ENCODE results near the gene NEK5. TPM values are rescaled to one million over a fixed set of nuclear protein-coding genes. Genes with fewer than 3 reads are reported as not detected.
"Not testable (repeated sequence)": the region's sequence is repeated elsewhere in the genome, so short reads cannot be mapped to it uniquely, and the experiment has no call there.

NEK5 gene
- total RNA-seq, 2 donors from 2014 or later, result not detected

- H3K4me3 Mint-ChIP-seq, result no peak overlapping the region
- DNase-seq, result no peak
- no peak overlapping the region for H3K27ac Mint-ChIP-seq
- H3K36me3 Mint-ChIP-seq (ENCODE audit: low read depth), result peaks cover 6% of the 10 kb centered on the region
- H3K4me1 Mint-ChIP-seq, result no peaks in the 10 kb centered on the region
- ATAC-seq, result no peak
- H3K9me3 ChIP-seq (ENCODE audit: control insufficient read depth, low read length, poor library complexity, severe bottlenecking), result no peaks in the 10 kb centered on the region
- H3K27me3 Mint-ChIP-seq, result peaks cover 26% of the 10 kb centered on the region
Observed at GRCh38 chr13:52118595-52118994, 10.3 kb downstream of the NEK5 start.

GRCh38 chr13:52118095-52118494 lies 10.8 kb downstream of the NEK5 start:
- H3K36me3 Mint-ChIP-seq (ENCODE audit: low read depth), result peaks cover 4% of the 10 kb centered on the region
- H3K27me3 Mint-ChIP-seq, result peaks cover 27% of the 10 kb centered on the region
- no peak overlapping the region for H3K4me3 Mint-ChIP-seq
- H3K27ac Mint-ChIP-seq, result no peak overlapping the region
- ATAC-seq, result no peak
- no peaks in the 10 kb centered on the region for H3K9me3 ChIP-seq (ENCODE audit: control insufficient read depth, low read length, poor library complexity, severe bottlenecking)
- H3K4me1 Mint-ChIP-seq, result no peaks in the 10 kb centered on the region
- DNase-seq, result no peak

- peaks cover 4% of the 10 kb centered on the region for H3K36me3 Mint-ChIP-seq (ENCODE audit: low read depth)
- H3K4me3 Mint-ChIP-seq, result no peak overlapping the region
- DNase-seq, result no peak
- no peak for ATAC-seq
- no peak overlapping the region for H3K27ac Mint-ChIP-seq
- no peaks in the 10 kb centered on the region for H3K9me3 ChIP-seq (ENCODE audit: control insufficient read depth, low read length, poor library complexity, severe bottlenecking)
- H3K27me3 Mint-ChIP-seq, result peaks cover 40% of the 10 kb centered on the region
- no peaks in the 10 kb centered on the region for H3K4me1 Mint-ChIP-seq
Observed at GRCh38 chr13:52112591-52112990, 16.3 kb downstream of the NEK5 start.

- Mint-ChIP-seq H3K4me1 (no peaks in the 10 kb centered on the region), H3K27me3 (peaks cover 34% of the 10 kb centered on the region)
Observed at GRCh38 chr13:52109116-52109670, 19.7 kb downstream of the NEK5 start.

GRCh38 chr13:52105841-52106240 lies 23.0 kb downstream of the NEK5 start:
- peaks cover 25% of the 10 kb centered on the region for H3K27me3 Mint-ChIP-seq
- H3K4me3 Mint-ChIP-seq, result no peak overlapping the region
- no peaks in the 10 kb centered on the region for H3K36me3 Mint-ChIP-seq (ENCODE audit: low read depth)
- H3K27ac Mint-ChIP-seq, result no peak overlapping the region
- H3K4me1 Mint-ChIP-seq, result no peaks in the 10 kb centered on the region
- ATAC-seq (no peak), DNase-seq (no peak)
- no peaks in the 10 kb centered on the region for H3K9me3 ChIP-seq (ENCODE audit: control insufficient read depth, low read length, poor library complexity, severe bottlenecking)

More at GRCh38 chr13:52109116-52109670, 19.7 kb downstream of the NEK5 start:
- H3K36me3 Mint-ChIP-seq (ENCODE audit: low read depth), result peaks cover under 1% of the 10 kb centered on the region
- ATAC-seq (no peak), DNase-seq (no peak)
- no peak overlapping the region for H3K27ac Mint-ChIP-seq
- H3K4me3 Mint-ChIP-seq, result no peak overlapping the region
- H3K9me3 ChIP-seq (ENCODE audit: control insufficient read depth, low read length, poor library complexity, severe bottlenecking), result no peaks in the 10 kb centered on the region

- no peak for DNase-seq
- peaks cover 14% of the 10 kb centered on the region for H3K27me3 Mint-ChIP-seq
- no peaks in the 10 kb centered on the region for H3K9me3 ChIP-seq (ENCODE audit: control insufficient read depth, low read length, poor library complexity, severe bottlenecking)
- H3K27ac Mint-ChIP-seq, result no peak overlapping the region
- H3K4me1 Mint-ChIP-seq, result no peaks in the 10 kb centered on the region
- no peaks in the 10 kb centered on the region for H3K36me3 Mint-ChIP-seq (ENCODE audit: low read depth)
- H3K4me3 Mint-ChIP-seq, result no peak overlapping the region
- ATAC-seq, result no peak
Observed at GRCh38 chr13:52104624-52105023, 24.2 kb downstream of the NEK5 start.

GRCh38 chr13:52103386-52103785 lies 25.5 kb downstream of the NEK5 start:
- Mint-ChIP-seq H3K27me3 (peaks cover 8% of the 10 kb centered on the region), H3K4me1 (no peaks in the 10 kb centered on the region), H3K36me3 (ENCODE audit: low read depth) (no peaks in the 10 kb centered on the region), H3K27ac (no peak overlapping the region), H3K4me3 (no peak overlapping the region)
- no peak for DNase-seq
- H3K9me3 ChIP-seq (ENCODE audit: control insufficient read depth, low read length, poor library complexity, severe bottlenecking), result no peaks in the 10 kb centered on the region
- no peak for ATAC-seq

- not testable (repeated sequence) for H3K9me3 ChIP-seq (ENCODE audit: control insufficient read depth, low read length, poor library complexity, severe bottlenecking); H3K36me3 Mint-ChIP-seq (ENCODE audit: low read depth); H3K4me1 Mint-ChIP-seq; H3K4me3 Mint-ChIP-seq; H3K27me3 Mint-ChIP-seq; ATAC-seq; H3K27ac Mint-ChIP-seq; DNase-seq
Observed at GRCh38 chr13:52102423-52102822, 26.4 kb downstream of the NEK5 start.

- Mint-ChIP-seq H3K4me3 (no peak overlapping the region), H3K27me3 (peaks cover 24% of the 10 kb centered on the region), H3K4me1 (no peaks in the 10 kb centered on the region), H3K36me3 (ENCODE audit: low read depth) (no peaks in the 10 kb centered on the region), H3K27ac (no peak overlapping the region)
- no peaks in the 10 kb centered on the region for H3K9me3 ChIP-seq (ENCODE audit: control insufficient read depth, low read length, poor library complexity, severe bottlenecking)
- no peak for ATAC-seq
- DNase-seq, result no peak
Observed at GRCh38 chr13:52097197-52097596, 31.7 kb downstream of the NEK5 start.

GRCh38 chr13:52096748-52097147 lies 32.1 kb downstream of the NEK5 start:
- H3K36me3 Mint-ChIP-seq (ENCODE audit: low read depth), result no peaks in the 10 kb centered on the region
- DNase-seq (no peak), ATAC-seq (no peak)
- H3K27me3 Mint-ChIP-seq, result peaks cover 22% of the 10 kb centered on the region
- no peaks in the 10 kb centered on the region for H3K9me3 ChIP-seq (ENCODE audit: control insufficient read depth, low read length, poor library complexity, severe bottlenecking)
- no peaks in the 10 kb centered on the region for H3K4me1 Mint-ChIP-seq
- H3K27ac Mint-ChIP-seq, result no peak overlapping the region
- no peak overlapping the region for H3K4me3 Mint-ChIP-seq

- Mint-ChIP-seq H3K4me3 (no peak overlapping the region), H3K27me3 (peaks cover 17% of the 10 kb centered on the region), H3K4me1 (no peaks in the 10 kb centered on the region), H3K27ac (no peak overlapping the region), H3K36me3 (ENCODE audit: low read depth) (no peaks in the 10 kb centered on the region)
- DNase-seq (no peak), ATAC-seq (no peak)
- no peaks in the 10 kb centered on the region for H3K9me3 ChIP-seq (ENCODE audit: control insufficient read depth, low read length, poor library complexity, severe bottlenecking)
Observed at GRCh38 chr13:52096062-52096461, 32.8 kb downstream of the NEK5 start.

GRCh38 chr13:52092087-52092486 lies 36.8 kb downstream of the NEK5 start:
- Mint-ChIP-seq H3K4me3 (no peak overlapping the region), H3K4me1 (no peaks in the 10 kb centered on the region), H3K36me3 (ENCODE audit: low read depth) (no peaks in the 10 kb centered on the region), H3K27ac (no peak overlapping the region), H3K27me3 (peaks cover 31% of the 10 kb centered on the region)
- no peak for ATAC-seq
- H3K9me3 ChIP-seq (ENCODE audit: control insufficient read depth, low read length, poor library complexity, severe bottlenecking), result no peaks in the 10 kb centered on the region
- DNase-seq, result no peak

GRCh38 chr13:52091473-52091872 lies 37.4 kb downstream of the NEK5 start:
- H3K27ac Mint-ChIP-seq, result no peak overlapping the region
- ATAC-seq (no peak), DNase-seq (no peak)
- no peaks in the 10 kb centered on the region for H3K4me1 Mint-ChIP-seq
- no peak overlapping the region for H3K4me3 Mint-ChIP-seq
- no peaks in the 10 kb centered on the region for H3K9me3 ChIP-seq (ENCODE audit: control insufficient read depth, low read length, poor library complexity, severe bottlenecking)
- no peaks in the 10 kb centered on the region for H3K36me3 Mint-ChIP-seq (ENCODE audit: low read depth)
- peaks cover 31% of the 10 kb centered on the region for H3K27me3 Mint-ChIP-seq

- H3K36me3 Mint-ChIP-seq (ENCODE audit: low read depth), result no peaks in the 10 kb centered on the region
- no peaks in the 10 kb centered on the region for H3K4me1 Mint-ChIP-seq
- no peak overlapping the region for H3K4me3 Mint-ChIP-seq
- no peak overlapping the region for H3K27ac Mint-ChIP-seq
- H3K27me3 Mint-ChIP-seq, result peaks cover 20% of the 10 kb centered on the region
- no peaks in the 10 kb centered on the region for H3K9me3 ChIP-seq (ENCODE audit: control insufficient read depth, low read length, poor library complexity, severe bottlenecking)
- DNase-seq, result no peak
- no peak for ATAC-seq
Observed at GRCh38 chr13:52085421-52085820, 43.5 kb downstream of the NEK5 start.
